GM12892 (cell line): Measurements from ENCODE around the gene TAF13.

Experiments used
- POLR2A ChIP-seq: IDR thresholded peaks from 2 replicates; pipeline ENCODE4 v1.6.1; 2011; ENCODE audit warnings: low read depth, low read length, control low read depth
- POLR2AphosphoS5 ChIP-seq: IDR thresholded peaks from 2 replicates; pipeline ENCODE4 v1.6.1; 2011; ENCODE audit warnings: low read depth, low read length, control low read depth
- TAF1 ChIP-seq: IDR thresholded peaks from 2 replicates; pipeline ENCODE4 v1.6.1; 2011; ENCODE audit warnings: low read depth, mild to moderate bottlenecking, control low read depth, low read length, borderline replicate concordance

DNA sequence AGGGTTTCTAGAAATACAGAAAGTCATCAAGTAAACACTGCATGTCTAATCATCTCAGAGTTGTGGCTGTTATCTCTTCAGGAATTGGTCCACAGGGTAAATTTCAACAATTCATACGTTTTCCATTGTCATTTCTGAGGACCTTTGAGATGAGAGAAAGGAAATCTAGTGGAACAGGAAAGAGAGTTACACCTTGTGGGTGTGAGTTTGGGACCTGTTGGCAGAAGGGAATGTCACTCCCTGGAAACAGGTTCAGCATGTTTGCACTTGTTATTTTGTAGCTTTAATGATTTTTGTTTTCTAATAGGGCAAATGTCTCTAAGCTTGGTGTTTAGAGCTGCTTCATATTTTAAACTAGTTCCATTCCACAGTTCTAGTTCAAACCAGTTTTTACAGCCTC, 20.3 kb upstream of the TAF13 start:
- no peak for TF ChIP-seq POLR2A
- no peak for TF ChIP-seq POLR2AphosphoS5
- TF ChIP-seq TAF1 = no peak
